Activated T-cell treated with anti-CD3 and anti-CD28 coated beads, Interleukin-2, amount 50 U/mL, for 4 hours (primary cell): ENCODE measurements around the gene IZUMO2. TPM values are rescaled to one million over a fixed set of nuclear protein-coding genes. Genes with fewer than 3 reads are reported as not detected.
"Not testable (repeated sequence)": the region's sequence is repeated elsewhere in the genome, so short reads cannot be mapped to it uniquely, and the experiment has no call there.

ENCODE experiments used
- ATAC-seq, 2 donors: fragments of 200-7000 bp; cut with Tn5 transposase; one replicate each; pipeline ENCODE4 v1.10.0; 2021
- DNase-seq: peaks from one replicate; pipeline ENCODE4 v3.0.0-alpha.2; 2020
- H3K27me3 Mint-ChIP-seq: one replicate; pipeline ENCODE4 v1.8.0; 2021; ENCODE audit warnings: low read depth, mixed read lengths
- H3K36me3 Mint-ChIP-seq: one replicate; pipeline ENCODE4 v1.8.0; 2022; ENCODE audit warnings: mixed read lengths; ENCODE audit not compliant: insufficient read depth
- H3K4me1 Mint-ChIP-seq: one replicate; pipeline ENCODE4 v1.8.0; 2021; ENCODE audit warnings: low read depth, mixed read lengths
- H3K4me3 Mint-ChIP-seq: one replicate; pipeline ENCODE4 v1.8.0; 2021; ENCODE audit warnings: mild to moderate bottlenecking, moderate library complexity, mixed read lengths
- H3K9me3 Mint-ChIP-seq: one replicate; pipeline ENCODE4 v1.8.0; 2021; ENCODE audit warnings: mixed read lengths
- total RNA-seq, 3 donors: library from RNA; stranded (reverse); gene quantifications; one replicate each; pipeline ENCODE4 v1.2.1, GENCODE V29; 2021

Gene IZUMO2
- total RNA-seq, 3 donors from 2014 or later = not detected

DNA sequence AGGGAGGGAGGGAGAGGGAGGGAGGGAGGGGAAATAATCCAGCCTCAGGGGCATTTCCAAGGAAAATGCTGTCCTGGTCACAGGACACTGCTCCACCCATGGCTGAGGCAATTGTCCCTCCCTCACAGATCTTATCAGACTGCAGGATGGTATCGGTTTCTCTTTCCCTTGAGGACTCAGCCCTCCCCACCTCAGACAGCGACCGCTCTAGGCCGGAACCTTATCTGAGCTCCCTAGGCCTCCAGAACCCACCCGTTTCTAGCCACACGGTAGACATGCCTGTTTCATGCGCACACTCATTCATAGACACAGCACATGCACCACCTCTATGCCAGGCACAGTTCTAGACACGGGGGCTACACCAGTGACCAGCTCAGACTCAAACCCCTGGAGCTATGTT is 10.0 kb upstream of the IZUMO2 start:
- H3K36me3 Mint-ChIP-seq = no peaks in the 10 kb centered on the region
- DNase-seq (no peak), ATAC-seq (peak in 1 of 2 donors; percentile 18)
- peaks cover 21% of the 10 kb centered on the region for H3K27me3 Mint-ChIP-seq
- no peaks in the 10 kb centered on the region for H3K4me1 Mint-ChIP-seq
- H3K9me3 Mint-ChIP-seq = no peaks in the 10 kb centered on the region
- no peak overlapping the region for H3K4me3 Mint-ChIP-seq

DNA sequence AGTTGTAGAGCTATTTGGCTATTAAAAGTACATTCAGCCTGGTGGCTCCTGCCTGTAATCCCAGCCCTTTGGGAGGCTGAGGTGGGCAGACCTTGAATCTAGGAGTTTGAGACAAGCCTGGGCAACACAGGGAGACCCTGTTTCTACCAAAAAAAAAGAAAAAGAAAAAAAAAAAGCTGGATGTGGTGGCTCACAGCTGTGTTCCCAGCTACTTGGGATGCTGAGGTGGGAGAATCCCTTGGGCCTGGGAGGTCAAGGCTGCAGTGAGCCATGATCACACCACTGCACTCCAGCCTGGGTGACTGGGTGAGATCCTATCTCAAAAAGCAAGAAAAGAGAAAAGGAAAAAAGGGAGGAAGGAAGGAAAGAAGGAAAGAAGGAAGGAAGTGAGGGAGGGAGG is 9.6 kb upstream of the IZUMO2 start:
- no peaks in the 10 kb centered on the region for H3K4me1 Mint-ChIP-seq
- peaks cover 21% of the 10 kb centered on the region for H3K27me3 Mint-ChIP-seq
- H3K9me3 Mint-ChIP-seq = no peaks in the 10 kb centered on the region
- no peak overlapping the region for H3K4me3 Mint-ChIP-seq
- ATAC-seq = no peak
- no peaks in the 10 kb centered on the region for H3K36me3 Mint-ChIP-seq
- DNase-seq = no peak

DNA sequence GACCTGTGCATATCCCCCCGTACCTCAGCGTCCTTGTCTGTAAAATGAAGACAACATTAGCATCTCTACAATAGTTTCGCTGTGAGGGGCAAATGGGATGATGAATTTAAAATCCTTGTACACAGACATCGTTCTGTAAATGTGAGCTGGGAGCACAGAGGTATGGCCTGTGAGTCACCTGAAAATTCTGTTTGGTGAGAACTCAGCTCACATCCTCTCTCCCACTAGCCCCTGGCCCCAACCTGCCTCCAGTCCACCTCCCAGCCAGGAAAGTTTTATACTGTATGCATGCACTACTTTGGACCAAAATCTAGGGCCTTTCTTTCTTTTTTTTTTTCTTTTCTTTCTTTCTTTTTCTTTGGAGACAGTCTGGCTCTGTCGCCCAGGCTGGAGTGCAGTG is 8.7 kb upstream of the IZUMO2 start:
- Mint-ChIP-seq H3K36me3 (no peaks in the 10 kb centered on the region), H3K27me3 (peaks cover 25% of the 10 kb centered on the region), H3K4me3 (no peak overlapping the region), H3K4me1 (no peaks in the 10 kb centered on the region), H3K9me3 (no peaks in the 10 kb centered on the region)
- no peak for DNase-seq
- no peak for ATAC-seq

GRCh38 chr19:50167314-50167721 is 4.2 kb upstream of the IZUMO2 start:
- no peak for ATAC-seq
- Mint-ChIP-seq H3K4me3 (no peak overlapping the region), H3K4me1 (no peaks in the 10 kb centered on the region), H3K36me3 (no peaks in the 10 kb centered on the region), H3K9me3 (no peaks in the 10 kb centered on the region), H3K27me3 (peaks cover 34% of the 10 kb centered on the region)
- DNase-seq = no peak

- H3K4me1 Mint-ChIP-seq = no peaks in the 10 kb centered on the region
- H3K36me3 Mint-ChIP-seq = no peaks in the 10 kb centered on the region
- H3K9me3 Mint-ChIP-seq = peaks cover 15% of the 10 kb centered on the region
- H3K27me3 Mint-ChIP-seq = peaks cover 17% of the 10 kb centered on the region
- no peak for ATAC-seq
- H3K4me3 Mint-ChIP-seq = no peak overlapping the region
- no peak for DNase-seq
These were observed 4.0 kb downstream of the IZUMO2 start for GRCh38 chr19:50159078-50159477.

GRCh38 chr19:50158577-50158976 is 4.5 kb downstream of the IZUMO2 start:
- peaks cover 15% of the 10 kb centered on the region for H3K9me3 Mint-ChIP-seq
- DNase-seq (no peak), ATAC-seq (no peak)
- H3K4me1 Mint-ChIP-seq = no peaks in the 10 kb centered on the region
- peaks cover 16% of the 10 kb centered on the region for H3K27me3 Mint-ChIP-seq
- H3K36me3 Mint-ChIP-seq = no peaks in the 10 kb centered on the region
- H3K4me3 Mint-ChIP-seq = no peak overlapping the region

GRCh38 chr19:50155520-50156109 is 7.5 kb downstream of the IZUMO2 start:
- DNase-seq (no peak), ATAC-seq (no peak)
- Mint-ChIP-seq H3K36me3 (no peaks in the 10 kb centered on the region), H3K4me3 (no peak overlapping the region), H3K27me3 (peaks cover 26% of the 10 kb centered on the region), H3K4me1 (no peaks in the 10 kb centered on the region), H3K9me3 (peaks cover 15% of the 10 kb centered on the region)

- ATAC-seq = no peak
- no peaks in the 10 kb centered on the region for H3K4me1 Mint-ChIP-seq
- no peaks in the 10 kb centered on the region for H3K36me3 Mint-ChIP-seq
- H3K4me3 Mint-ChIP-seq = no peak overlapping the region
- no peak for DNase-seq
- peaks cover 32% of the 10 kb centered on the region for H3K27me3 Mint-ChIP-seq
- peaks cover 15% of the 10 kb centered on the region for H3K9me3 Mint-ChIP-seq
These were observed 8.6 kb downstream of the IZUMO2 start for GRCh38 chr19:50154529-50154928.

DNA sequence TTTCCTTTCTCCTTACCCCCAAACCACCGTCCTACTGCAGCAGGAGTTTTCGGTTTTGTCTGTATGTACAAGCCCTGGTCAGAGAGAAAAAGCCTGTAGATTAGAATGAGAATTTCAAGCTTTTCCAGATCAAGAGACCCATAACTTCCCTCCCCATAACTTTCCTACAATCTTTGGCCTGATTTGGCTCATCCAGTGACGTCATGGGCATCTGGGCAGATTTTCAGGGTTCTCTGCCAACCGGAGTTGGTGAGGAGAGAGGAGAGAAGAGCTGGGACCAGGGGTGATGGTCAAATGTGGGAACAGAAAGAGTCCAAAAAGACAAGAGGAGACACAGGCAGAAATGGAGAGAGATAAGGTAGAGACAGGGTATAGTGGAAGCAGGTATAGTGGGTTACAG is 10.5 kb downstream of the IZUMO2 start:
- peaks cover 43% of the 10 kb centered on the region for H3K27me3 Mint-ChIP-seq
- peaks cover 3% of the 10 kb centered on the region for H3K9me3 Mint-ChIP-seq
- H3K36me3 Mint-ChIP-seq = no peaks in the 10 kb centered on the region
- peaks cover 8% of the 10 kb centered on the region for H3K4me1 Mint-ChIP-seq
- ATAC-seq (no peak), DNase-seq (no peak)
- no peak overlapping the region for H3K4me3 Mint-ChIP-seq

DNA sequence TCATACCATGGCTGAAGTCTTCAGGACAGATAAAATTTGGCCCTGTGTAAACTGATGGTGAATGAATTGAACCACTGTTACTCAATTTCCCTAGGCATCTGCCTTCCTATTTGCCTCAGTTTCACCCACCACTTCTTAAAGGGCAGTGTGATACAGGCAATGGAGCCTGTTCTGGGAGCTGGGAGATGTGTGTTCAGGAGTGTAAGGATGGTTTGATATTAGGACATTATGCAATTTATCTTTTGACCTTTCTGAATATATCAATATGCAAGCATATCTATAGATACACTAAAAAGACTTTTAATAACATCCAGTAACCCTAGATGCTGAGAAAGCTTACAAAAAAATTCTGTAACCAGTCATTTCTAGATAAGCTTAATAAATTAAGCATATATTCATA is 14.6 kb downstream of the IZUMO2 start:
- Mint-ChIP-seq H3K27me3 (peaks cover 41% of the 10 kb centered on the region), H3K36me3 (no peaks in the 10 kb centered on the region), H3K4me3 (peak overlapping the region; percentile 79), H3K9me3 (no peaks in the 10 kb centered on the region), H3K4me1 (peaks cover 13% of the 10 kb centered on the region)
- no peak for DNase-seq
- no peak for ATAC-seq

- peaks cover 13% of the 10 kb centered on the region for H3K4me1 Mint-ChIP-seq
- peak; percentile 93 to 96 for ATAC-seq
- DNase-seq = peak; percentile 61
- no peaks in the 10 kb centered on the region for H3K36me3 Mint-ChIP-seq
- peaks cover 36% of the 10 kb centered on the region for H3K27me3 Mint-ChIP-seq
- no peaks in the 10 kb centered on the region for H3K9me3 Mint-ChIP-seq
- peak overlapping the region; percentile 79 for H3K4me3 Mint-ChIP-seq
These were observed 15.3 kb downstream of the IZUMO2 start for GRCh38 chr19:50147462-50148423.

GRCh38 chr19:50141921-50142320 is 21.2 kb downstream of the IZUMO2 start:
- DNase-seq, ATAC-seq, H3K27me3 Mint-ChIP-seq, H3K36me3 Mint-ChIP-seq, H3K4me3 Mint-ChIP-seq, H3K9me3 Mint-ChIP-seq, H3K4me1 Mint-ChIP-seq: not testable (repeated sequence)

DNA sequence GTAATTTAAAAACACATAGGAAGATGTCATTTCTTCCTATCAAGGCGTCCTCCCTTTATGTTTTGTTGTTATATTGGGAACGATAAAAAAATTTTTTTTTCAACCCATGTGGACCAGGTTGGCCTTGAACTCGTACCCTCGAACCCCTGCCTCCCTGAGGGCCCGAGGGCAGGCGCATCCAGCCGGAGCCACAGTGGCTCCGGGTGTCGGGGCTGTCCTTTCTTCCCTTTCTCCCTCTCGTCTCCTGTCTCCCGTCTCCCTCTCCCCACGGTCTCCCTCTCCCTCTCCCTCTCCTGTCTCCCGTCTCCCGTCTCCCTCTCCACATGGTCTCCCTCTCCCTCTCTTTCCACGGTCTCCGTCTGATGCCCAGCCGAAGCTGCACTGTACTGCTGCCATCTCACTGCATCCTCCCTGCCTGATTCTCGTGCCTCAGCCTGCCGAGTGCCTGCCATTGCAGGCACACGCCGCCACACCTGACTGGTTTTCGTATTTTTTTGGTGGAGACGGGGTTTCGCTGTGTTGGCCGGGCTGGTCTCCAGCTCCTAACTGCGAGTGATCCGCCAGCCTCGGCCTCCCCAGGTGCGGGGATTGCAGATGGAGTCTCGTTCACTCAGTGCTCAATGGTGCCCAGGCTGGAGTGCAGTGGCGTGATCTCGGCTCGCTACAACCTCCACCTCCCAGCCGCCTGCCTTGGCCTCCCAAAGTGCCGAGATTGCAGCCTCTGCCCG is 22.8 kb downstream of the IZUMO2 start:
- not testable (repeated sequence) for H3K4me3 Mint-ChIP-seq, H3K4me1 Mint-ChIP-seq, DNase-seq, H3K9me3 Mint-ChIP-seq, H3K36me3 Mint-ChIP-seq, H3K27me3 Mint-ChIP-seq, ATAC-seq

DNA sequence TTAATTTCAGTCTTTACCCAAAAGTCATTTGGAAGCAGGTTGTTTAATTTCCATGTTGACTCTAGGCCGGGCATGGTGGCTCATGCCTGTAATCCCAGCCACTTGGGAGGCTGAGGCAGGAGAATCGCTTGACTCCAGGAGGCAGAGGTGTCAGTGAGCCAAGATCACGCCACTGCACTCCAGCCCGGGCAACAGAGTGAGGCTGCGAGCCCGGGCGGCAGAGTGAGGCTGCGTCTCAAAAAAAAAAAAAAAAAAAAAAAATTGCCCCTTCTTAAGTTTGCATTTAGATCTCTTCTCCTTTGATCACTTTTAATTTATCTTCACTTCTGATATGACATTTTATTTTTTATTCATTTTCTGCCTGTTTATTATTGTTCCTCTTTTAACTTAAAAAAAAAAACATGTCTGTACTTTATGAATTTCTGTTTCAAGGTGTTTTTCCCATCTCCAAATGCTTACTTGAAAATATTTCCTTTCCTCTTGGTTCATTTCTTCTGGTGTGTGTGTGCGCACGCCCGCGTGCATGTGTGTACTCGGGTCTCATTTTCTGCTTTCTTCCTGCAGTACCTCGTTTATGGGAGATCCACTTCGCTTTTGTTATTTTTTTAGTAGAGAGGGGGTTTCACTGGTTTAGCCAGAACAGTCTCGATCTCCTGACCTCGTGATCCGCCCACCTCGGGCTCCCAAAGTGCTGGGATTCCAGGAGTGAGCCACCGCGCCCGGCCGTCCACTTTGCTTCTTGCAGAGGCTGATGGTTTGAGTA is 26.3 kb downstream of the IZUMO2 start:
- H3K9me3 Mint-ChIP-seq, H3K27me3 Mint-ChIP-seq, DNase-seq, H3K4me1 Mint-ChIP-seq, H3K4me3 Mint-ChIP-seq, H3K36me3 Mint-ChIP-seq, ATAC-seq: not testable (repeated sequence)
